ENCODE results near the gene ARL8A.

ARL8A gene

GRCh38 chr1:202107801-202108731, 36.5 kb downstream of the ARL8A start:
- no peak for DNase-seq

GRCh38 chr1:202107321-202107761, 37.2 kb downstream of the ARL8A start:
- peak; percentile 92 for DNase-seq

GRCh38 chr1:202106340-202107254, 37.9 kb downstream of the ARL8A start:
- no peak for DNase-seq

- peak; percentile 24 for DNase-seq
Observed at GRCh38 chr1:202105571-202106339, 38.8 kb downstream of the ARL8A start.

GRCh38 chr1:202104073-202104472, 40.5 kb downstream of the ARL8A start:
- no peak for DNase-seq

GRCh38 chr1:202101184-202101583, 43.4 kb downstream of the ARL8A start:
- peak; percentile 47 for DNase-seq

DNA sequence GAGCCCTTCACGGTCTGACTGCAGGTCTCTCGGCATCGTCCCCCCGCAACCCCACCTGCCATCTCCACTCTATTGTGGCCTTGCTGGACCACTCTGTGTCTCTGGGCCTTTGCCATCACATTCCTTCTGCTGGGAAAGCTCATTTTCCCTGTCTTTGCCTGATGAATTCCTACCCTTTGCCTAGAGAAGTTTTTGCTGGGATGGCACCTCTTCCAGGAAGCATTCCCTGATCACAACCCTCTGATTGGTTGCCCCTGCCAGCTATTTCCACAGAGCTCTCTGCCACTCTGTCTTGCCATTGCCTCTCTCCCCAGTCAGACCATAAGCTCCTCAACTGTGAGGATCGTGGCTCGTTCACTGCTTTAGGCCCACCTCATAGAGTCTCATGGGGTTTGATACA, 50.7 kb downstream of the ARL8A start:
- DNase-seq: no peak

DNA sequence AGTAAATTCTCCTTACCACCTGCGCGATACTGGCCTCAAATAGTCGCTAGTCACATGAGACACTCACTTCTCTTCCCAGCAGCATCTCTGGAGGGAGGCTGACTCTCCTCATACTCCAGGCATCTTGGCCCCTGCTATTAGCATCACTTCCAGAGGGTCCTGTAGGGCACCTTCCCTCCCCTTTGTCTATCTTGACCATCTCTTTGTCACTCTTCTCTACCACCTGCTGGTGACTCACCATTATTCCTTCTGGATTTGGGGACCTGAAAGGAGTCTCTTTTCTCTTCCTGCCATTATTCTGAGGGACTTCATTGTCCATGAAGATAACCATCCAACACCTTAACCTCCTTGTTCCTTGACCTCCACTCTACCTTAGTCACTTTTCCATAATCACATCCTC, 53.5 kb downstream of the ARL8A start:
- DNase-seq: no peak

DNA sequence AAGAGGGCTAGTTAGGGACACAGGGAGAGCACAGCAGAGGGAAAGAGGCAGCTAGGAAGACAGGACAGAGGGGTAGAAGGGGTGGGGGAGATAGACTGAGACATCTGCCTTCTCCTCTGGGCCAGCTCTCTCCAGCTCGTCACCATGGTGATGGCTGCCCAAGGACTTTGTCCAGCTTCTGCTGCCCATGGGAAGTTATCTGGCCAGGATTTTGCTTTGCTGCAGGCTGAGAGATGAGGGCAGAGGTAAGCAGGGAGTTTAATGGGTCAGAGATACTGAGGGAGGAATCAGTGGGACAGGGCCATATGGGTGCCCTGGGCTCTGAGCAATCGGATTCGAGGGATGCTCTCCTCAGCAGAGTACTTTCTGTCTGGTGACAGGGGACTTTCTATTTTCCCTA, 56.3 kb downstream of the ARL8A start:
- DNase-seq: no peak

GRCh38 chr1:202086579-202087350, 57.8 kb downstream of the ARL8A start:
- no peak for DNase-seq

- no peak for DNase-seq
Observed at GRCh38 chr1:202085682-202086373, 58.7 kb downstream of the ARL8A start.

DNA sequence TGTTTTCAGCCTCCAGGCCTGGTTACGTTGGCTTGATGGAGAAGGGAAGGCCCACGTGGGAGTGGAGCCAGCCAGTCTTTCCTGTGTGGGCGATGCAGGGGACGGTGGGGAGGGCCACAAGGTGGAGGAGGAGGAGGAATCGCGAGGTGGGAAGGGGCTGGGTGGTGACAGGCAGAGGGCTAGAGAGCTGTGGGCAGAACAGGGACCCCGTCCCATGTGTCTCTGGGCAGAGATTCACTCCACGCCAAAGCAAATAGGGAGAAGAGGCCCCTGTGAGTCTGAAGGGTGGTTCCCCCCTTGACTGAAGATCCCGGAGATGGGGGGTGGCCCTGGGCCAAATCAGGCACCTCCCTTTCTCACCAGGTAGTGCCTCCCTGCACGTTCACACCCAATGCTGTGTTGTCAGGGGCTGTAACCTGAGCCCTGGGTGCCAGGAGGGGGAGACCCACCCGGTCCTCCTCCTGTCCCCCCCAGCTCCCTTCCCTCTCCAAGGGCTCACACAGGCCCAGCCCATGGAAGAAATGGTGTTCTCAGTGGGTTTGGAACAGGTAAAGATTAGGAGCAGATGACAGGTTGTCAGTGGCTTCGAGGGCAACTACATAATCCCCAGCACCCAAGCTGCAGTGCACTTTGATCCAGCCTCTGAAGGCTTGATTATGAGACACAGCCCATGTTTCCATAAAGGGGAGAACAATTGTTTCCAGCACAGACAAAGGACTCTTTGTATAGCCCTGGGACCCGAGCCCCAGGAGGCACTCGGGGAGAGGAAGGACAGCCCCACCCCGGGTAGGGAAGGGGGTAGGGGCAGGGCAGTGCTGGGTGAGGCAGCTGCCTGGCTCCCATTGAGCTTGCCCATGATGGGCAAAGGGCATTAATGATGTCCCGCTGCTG, 59.5 kb downstream of the ARL8A start:
- DNase-seq: peak; percentile 93

Data from NCI-H2081 treated with DMSO at 0.1 percent for 48 hours (cell line).